WERI-Rb-1 (cell line): ENCODE measurements around the gene HARS1.

Experiments used
- DNase-seq: peaks from one replicate; pipeline ENCODE4 v3.0.0-alpha.2; 2020
- H3K27ac ChIP-seq: fragments of 250-450 bp; sonication (Bioruptor Pico); 2 replicates; pipeline ENCODE4 v1.5.1; 2020; ENCODE audit warnings: mild to moderate bottlenecking, moderate library complexity
- H3K27me3 ChIP-seq: fragments of 250-450 bp; sonication (Bioruptor Pico); 2 replicates; pipeline ENCODE4 v1.5.1; 2021; ENCODE audit warnings: mild to moderate bottlenecking, low read depth, moderate library complexity; ENCODE audit not compliant: insufficient read depth, severe bottlenecking
- H3K36me3 ChIP-seq: fragments of 250-450 bp; sonication (Bioruptor Pico); 2 replicates; pipeline ENCODE4 v1.5.1; 2020; ENCODE audit warnings: mild to moderate bottlenecking, moderate library complexity
- H3K4me3 ChIP-seq: 2 replicates; pipeline ENCODE4 v1.5.1; 2011; ENCODE audit warnings: low read depth, mild to moderate bottlenecking, control low read depth, low read length
- H3K9me3 ChIP-seq: fragments of 250-450 bp; sonication (Bioruptor Pico); 2 replicates; pipeline ENCODE4 v1.5.1; 2021; ENCODE audit warnings: mild to moderate bottlenecking, moderate library complexity; ENCODE audit not compliant: severe bottlenecking
- CTCF ChIP-seq: IDR thresholded peaks from 2 replicates; pipeline ENCODE4 v1.5.1; 2011; ENCODE audit warnings: low read depth, mild to moderate bottlenecking, control low read depth, inconsistent platforms, low read length

Gene HARS1

GRCh38 chr5:140677947-140678346 is 13.2 kb downstream of the HARS1 start:
- Histone ChIP-seq H3K27ac (no peak overlapping the region), H3K27me3 (no peaks in the 10 kb centered on the region), H3K36me3 (peaks cover 80% of the 10 kb centered on the region), H3K9me3 (no peaks in the 10 kb centered on the region), H3K4me3 (no peak overlapping the region)
- TF ChIP-seq CTCF: no peak
- no peak for DNase-seq

- no peak for TF ChIP-seq CTCF
- H3K27me3 ChIP-seq: no peaks in the 10 kb centered on the region
- H3K9me3 ChIP-seq: no peaks in the 10 kb centered on the region
- H3K27ac ChIP-seq: no peak overlapping the region
- H3K36me3 ChIP-seq: peaks cover 77% of the 10 kb centered on the region
- no peak for DNase-seq
- H3K4me3 ChIP-seq: no peak overlapping the region
These were observed 16.5 kb downstream of the HARS1 start for GRCh38 chr5:140674629-140675028.

GRCh38 chr5:140674211-140674610 is 17.0 kb downstream of the HARS1 start:
- no peak for TF ChIP-seq CTCF
- no peak for DNase-seq
- Histone ChIP-seq H3K36me3 (peaks cover 76% of the 10 kb centered on the region), H3K27me3 (no peaks in the 10 kb centered on the region), H3K27ac (no peak overlapping the region), H3K4me3 (no peak overlapping the region), H3K9me3 (no peaks in the 10 kb centered on the region)

- TF ChIP-seq CTCF: no peak
- peaks cover 78% of the 10 kb centered on the region for H3K36me3 ChIP-seq
- H3K9me3 ChIP-seq: no peaks in the 10 kb centered on the region
- DNase-seq: no peak
- H3K27me3 ChIP-seq: no peaks in the 10 kb centered on the region
- no peak within 1 kb of the TSS for H3K27ac ChIP-seq
- no peak within 1 kb of the TSS for H3K4me3 ChIP-seq
These were observed 17.8 kb downstream of the HARS1 start, which contains the start of gene DND1 for GRCh38 chr5:140673187-140673976. Gene DND1 (minus strand): TSS chr5:140673576. CDS start chr5:140673542, 34 bp downstream.

- no peak for TF ChIP-seq CTCF
- Histone ChIP-seq H3K36me3 (peaks cover 75% of the 10 kb centered on the region), H3K27ac (no peak overlapping the region), H3K27me3 (no peaks in the 10 kb centered on the region), H3K9me3 (no peaks in the 10 kb centered on the region), H3K4me3 (no peak overlapping the region)
- no peak for DNase-seq
These were observed 18.5 kb downstream of the HARS1 start for GRCh38 chr5:140672455-140673186.
